ENCODE measurements around the gene GRID2.

Gene GRID2

DNA sequence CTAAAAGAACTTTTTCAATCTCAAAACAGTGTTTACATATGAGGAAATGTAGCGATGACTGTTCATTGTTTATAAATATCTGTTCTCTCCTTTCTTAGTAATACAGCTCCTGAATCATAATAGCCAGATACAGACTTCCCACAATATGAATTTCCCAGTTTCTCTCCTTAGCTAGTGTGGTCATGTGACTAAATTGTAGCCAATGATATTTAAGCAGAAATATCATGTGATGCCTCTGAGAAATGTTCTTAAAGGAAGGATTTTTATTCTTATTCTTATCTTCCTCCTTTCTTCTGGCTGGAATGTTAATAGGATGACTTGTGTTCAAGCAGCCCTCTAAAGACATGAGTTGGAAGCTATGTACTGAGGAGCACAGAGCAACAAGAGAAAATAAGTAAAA, 1141.1 kb downstream of the GRID2 start:
- no peak for FAIRE-seq

DNA sequence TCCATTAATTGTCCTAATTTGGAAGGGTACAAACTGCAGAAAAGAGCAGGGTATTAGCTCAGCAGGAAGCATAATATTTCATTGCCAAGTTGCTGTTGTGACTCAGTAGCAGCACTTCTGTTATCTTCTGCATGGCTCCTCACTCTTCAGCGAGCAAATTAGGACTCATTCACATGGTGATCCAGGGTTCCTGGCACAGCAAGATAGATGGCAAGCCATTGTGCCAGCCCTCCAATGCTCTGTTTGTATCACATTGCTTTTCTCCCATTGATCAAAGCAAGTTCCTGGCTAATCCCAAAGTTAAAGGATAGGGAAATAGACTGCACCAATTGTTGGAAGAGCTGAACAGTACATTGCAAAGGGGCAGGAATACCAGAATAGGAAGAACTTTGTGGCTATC, 1142.3 kb downstream of the GRID2 start:
- no peak for FAIRE-seq

DNA sequence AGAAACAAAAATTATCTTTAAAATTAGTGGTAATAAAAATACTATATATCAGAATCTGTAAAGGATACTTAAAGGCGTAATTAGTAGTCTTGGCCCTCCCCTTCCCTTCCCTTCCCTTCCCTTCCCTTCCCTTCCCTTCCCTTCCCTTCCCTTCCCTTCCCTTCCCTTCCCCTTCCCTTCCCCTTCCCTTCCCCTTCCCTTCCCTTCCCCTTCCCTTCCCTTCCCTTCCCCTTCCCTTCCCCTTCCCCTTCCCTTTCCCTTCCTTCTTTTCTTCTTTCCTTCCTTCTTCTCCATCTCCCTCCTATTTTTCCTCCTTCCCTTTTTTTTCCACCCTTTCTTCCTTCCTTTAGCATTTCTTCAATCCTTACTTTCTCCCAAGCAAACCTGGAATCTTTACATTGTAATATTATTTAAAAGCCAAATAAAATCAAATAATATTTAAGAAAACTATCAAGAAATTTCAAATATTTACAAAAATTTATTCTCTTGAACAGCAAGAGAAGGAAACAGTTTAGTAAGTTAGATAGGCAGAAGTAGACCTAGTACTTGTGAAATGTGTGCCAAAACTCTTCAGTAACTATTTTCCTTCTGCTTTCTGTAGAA, 1145.0 kb downstream of the GRID2 start:
- no peak for FAIRE-seq

DNA sequence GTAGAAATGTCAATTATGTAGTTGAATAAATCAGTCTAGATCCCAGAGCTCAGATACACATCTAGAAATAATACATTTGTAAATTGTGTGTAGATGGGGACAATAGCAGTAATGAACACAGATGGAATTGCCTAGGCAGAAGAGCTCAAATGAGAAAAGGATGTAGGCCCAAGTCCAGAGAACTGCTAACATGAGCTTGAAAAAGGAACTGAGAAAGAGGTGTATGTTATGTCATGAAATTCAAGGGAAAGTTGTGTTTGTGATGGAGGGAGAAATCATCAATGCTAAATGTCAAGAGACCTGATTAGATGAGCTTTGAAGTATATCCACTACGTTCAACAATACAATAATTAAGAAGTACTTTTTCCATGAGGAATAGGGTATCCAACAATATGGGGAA, 1148.2 kb downstream of the GRID2 start:
- FAIRE-seq = no peak

DNA sequence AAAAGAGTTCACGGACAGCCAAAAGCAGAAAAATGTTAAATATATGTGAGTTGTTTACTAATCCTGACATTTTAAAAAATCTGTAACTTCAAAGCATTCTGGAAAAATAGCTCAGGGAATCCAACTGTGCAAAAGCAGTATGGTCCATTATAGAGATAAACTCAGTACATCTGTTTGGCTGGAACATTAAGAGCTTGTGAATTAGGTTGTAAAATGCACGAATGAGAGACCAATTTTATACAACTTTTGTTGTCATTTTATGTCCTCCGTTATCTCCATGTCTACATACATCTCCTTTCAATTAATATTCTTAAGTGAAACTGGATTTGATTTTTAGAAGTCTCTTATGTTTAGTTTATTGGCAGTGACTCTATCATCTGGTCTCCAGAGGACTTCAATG, 1157.8 kb downstream of the GRID2 start:
- no peak for FAIRE-seq

DNA sequence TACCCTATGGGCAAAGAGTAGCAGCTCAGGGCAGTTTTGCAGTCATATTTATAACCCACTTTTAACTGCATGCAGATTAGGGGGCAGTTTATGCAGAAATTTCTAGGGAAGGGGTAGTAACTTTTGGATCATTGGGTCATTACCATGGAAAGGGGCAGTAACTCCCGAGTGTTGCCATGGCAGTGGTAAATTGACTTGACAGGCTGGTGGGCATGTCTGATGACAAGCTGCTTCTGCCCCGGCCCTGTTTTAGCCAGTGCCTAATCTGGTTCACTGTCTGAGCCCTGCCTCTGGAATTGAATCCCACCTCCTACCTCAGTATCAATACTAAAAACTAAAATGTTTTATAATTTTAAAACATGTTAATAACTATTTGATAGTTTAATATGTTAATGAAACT, 1162.7 kb downstream of the GRID2 start:
- FAIRE-seq = no peak

DNA sequence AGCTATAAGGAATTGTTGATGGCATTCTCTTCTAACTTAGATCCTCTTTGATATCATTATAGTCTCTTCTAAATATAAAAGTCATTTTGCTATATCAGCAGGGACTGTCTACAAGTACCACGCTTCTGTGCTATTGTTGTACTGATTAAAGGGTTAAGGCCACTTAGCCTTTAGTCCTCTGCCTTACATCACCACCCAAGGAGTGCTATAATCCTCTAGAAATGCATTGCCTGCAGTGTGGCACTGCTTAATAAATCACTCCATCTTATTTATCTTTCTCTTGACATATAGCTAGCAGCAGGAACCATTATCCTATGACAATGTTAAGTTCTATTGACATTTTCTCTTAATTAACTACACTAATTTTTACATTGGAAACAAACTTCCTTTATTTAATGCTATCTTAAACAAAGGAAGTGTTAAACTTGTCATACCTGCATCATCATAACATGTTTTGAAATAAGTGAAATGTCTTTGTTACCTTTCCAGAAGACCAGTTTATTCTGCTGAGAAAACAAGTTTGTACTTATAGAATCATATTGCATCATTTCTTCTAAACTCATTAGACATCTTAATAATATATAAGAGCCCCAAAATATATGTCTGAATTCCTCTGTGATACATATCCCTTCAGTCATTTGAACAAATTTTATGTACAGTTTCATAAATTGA, 1163.9 kb downstream of the GRID2 start:
- no peak for FAIRE-seq

DNA sequence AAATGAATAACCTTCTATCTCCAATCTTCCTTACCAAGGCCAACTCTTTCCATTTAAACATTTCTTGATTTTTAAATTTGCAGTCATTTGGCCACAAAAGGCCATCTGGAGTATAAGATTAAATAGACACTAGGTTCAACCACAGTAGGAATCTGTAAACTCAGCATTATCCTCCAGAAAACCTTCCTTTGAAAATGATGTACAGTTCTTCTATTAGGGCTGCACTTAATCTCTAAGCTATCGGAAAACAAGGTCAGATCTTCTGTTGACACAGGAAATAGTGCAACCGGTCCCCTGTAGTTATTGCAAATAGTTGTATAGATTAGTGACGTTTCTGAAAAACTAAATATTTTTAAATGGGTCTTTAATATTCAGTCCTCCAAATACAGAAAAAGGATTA, 1165.8 kb downstream of the GRID2 start:
- no peak for FAIRE-seq

DNA sequence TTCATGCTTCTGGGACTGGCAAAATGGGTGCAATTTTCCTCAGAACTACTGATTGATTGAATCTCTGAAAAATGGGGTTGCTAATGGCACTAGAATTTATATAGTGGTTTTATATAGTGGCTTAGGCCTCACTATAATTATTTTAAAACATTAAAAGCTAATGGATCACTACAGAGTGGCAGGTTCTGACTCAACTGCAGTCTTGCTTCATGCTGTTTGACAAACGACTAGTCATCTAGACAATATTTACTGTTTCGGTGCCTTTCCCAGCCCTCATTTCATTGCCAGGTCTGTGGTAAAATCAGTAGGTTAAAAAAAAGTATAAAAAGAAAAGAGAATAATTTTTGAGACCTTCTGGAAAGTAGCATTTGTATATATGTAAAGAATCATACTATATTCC, 1172.0 kb downstream of the GRID2 start:
- no peak for FAIRE-seq

DNA sequence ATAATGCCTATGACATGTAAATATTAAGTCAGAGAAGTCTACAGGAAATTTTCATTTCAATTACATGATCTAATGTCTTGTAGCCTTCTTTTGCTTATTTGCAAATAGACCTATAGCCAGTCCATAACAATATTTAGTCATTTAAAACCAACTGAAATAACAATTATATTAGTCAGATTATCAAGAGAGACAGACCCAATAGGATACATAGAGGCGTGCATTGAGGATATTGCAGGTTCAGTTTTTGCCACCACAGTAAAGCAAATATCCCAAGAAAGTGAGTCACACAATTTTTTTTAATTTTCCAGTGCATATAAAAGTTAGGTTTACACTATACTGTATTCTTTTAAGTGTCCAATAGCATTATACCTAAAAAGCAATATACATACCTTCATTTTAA, 1175.0 kb downstream of the GRID2 start:
- FAIRE-seq = no peak

DNA sequence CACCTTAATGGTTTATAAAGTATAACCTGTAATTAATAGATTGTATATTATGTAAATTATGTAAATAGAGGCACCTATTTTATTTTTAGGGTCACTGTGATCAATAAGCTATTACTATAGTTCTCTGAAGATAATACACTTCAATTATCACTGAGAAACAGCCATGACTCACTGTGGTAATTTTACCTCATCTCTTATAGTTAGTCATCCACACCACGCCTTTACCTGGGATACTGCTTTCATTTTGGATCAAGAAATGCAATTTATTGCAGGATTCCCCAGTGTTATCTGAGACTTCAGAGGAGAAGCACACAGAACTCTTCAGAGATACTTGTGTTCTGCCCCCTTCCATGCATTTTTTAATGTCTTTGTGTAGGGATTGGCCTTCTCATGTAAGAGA, 1176.7 kb downstream of the GRID2 start:
- no peak for FAIRE-seq

DNA sequence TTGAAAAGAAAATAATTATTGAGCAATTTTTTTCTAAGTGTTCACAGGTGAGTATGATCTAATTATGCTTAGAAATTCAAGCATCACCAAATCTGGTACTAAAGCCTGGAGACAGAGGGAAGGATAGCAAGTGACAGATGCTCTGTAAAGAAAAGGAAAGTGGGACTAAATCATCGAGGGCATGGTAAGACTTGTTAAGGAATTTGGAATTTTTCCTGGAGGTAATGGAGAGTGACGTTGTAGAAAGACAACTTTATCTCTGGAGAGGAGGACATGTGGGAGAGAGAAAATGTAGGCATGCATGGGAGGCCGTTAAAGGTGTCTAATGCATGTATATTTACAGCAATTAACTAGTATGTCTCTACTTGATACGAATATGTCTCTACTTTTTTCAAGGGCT, 1191.6 kb downstream of the GRID2 start:
- FAIRE-seq = no peak

DNA sequence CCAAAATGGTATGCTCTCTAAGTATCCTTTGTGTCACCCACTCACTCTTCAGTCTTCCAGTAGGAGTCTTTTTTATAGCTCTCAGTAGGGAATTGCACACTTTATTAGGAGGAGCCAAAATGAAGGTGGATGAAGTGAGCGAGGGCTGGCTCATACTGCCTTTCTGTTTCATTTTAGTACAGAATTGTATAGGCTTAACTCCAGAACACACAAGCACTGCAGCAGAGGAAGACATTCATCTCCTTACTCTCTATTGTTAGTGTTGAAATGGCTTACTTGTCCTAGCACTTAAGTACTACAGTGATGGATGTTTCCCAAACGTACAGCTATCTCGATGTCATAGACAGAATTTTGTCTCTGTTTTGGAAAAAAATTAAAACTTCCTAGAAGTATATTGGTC, 1197.5 kb downstream of the GRID2 start:
- FAIRE-seq = no peak

DNA sequence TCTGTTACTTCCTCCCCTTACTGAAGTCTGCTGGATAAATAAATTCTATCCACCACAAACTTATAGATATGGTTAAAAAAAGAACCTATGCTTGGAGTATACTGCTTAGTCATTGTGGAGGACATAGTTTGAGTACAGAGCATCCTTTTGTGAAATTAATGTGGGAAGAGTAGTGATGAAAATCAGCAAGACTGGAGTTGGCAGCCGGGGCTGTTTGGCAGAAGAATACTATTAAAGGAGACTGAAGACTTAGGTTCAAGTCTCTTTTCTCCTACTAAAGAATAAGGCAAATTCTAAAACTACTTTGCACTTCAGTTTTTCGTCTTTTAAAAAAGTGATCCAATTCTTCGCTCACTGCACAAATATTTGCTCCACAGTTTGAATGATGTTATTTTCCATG, 1198.2 kb downstream of the GRID2 start:
- FAIRE-seq = no peak

DNA sequence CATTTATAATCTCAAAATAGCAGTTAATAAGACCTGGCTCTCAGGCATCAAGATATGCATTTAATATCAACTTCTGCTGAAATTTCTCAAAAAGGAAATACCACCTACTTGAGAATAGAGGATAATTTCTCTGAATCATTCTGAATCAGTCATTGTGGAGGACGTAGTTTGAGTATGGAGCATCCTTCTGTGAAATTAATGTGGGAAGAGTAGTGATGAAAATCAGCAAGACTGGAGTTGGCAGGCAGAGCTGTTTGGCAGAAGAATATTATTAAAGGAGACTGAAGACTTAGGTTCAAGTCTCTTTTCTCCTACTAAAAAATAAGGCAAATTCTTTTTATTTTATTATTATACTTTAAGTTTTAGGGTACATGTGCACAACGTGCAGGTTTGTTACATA, 1199.2 kb downstream of the GRID2 start:
- FAIRE-seq = no peak

DNA sequence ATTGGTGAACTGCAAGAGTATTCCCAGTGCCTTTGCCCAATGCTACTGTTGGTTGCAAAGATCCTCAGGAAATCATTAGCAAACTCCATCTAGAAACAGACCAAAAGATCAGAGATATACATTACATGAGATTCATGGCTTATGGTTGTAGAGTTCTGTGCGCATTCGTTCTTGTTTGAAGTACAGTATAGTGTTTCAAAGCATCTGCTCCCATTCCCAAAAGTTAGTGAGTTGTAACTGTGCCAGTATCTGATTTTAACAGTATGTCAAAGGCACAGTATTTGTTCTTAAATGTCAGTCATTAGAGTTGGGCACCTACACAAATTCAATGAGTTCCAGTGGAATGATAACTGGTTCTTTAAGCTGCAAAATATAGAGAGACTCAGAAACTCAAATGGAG, 1210.1 kb downstream of the GRID2 start:
- FAIRE-seq = no peak

DNA sequence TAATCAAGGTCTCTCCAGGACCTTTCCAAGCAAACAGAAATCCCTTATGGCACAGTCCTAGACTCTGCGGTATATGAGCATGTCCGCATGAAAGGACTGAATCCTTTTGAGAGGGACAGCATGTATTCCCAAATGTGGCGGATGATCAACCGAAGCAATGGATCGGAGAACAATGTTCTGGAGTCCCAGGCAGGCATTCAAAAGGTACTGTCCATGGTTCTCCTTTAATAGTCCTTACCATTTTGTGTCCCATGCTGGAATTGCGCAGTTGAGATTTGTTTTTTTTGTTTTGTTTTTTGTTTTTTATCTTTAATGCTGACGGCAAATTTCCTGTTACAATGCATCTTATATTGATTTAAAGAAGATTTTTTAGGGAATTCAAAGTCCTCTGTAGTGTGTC, 1211.4 kb downstream of the GRID2 start:
- no peak for FAIRE-seq

DNA sequence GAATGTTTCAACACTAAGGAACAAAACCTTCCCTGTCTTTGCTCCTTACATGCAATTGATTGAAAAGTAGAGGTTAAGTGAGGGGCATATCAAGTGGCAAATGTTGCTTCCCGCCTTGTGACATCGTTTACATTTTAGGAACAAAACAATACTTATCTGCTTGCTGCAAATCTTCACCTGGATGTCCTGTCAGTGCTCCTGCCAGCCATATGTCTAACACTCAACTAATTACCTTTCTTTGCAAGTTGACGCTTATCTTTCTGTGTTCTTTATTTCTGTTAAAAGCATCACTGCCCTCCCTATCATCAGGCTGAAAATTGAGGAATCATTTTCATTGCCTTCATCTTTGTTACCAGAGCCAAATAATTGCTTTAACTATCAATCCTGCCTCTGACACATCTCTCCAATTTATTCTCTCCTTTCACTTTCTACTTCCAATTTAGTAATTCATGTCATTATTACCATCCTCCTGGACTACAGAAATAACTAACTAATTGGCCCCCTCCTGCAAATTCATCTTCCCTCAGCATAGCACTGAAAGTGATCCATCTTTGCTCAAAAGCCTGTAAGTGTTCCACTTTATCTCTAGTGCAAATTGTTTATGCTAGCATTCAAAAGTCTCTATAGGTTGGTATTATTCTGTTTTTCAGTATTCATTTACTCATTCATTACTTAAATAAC, 1226.1 kb downstream of the GRID2 start:
- no peak for FAIRE-seq

DNA sequence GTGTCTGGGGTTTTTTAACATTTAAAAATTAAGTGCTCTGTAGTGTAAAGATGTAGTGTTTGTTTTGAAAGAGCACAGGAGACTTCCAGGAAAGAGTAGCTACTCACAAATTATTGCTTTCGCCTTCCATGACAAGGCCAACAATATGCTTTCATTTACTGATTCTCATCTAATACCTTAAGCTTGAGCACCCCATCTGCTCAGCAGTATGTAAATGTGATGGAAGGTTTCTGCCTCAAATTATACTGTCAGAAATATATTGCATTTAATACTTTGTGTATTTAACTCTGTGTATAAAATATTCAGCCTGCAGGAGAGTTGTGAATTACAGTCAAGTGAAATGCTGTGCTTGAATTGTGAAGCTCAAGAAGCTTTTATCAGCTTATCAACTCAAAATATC, 1228.5 kb downstream of the GRID2 start:
- peak; percentile 61 for FAIRE-seq

DNA sequence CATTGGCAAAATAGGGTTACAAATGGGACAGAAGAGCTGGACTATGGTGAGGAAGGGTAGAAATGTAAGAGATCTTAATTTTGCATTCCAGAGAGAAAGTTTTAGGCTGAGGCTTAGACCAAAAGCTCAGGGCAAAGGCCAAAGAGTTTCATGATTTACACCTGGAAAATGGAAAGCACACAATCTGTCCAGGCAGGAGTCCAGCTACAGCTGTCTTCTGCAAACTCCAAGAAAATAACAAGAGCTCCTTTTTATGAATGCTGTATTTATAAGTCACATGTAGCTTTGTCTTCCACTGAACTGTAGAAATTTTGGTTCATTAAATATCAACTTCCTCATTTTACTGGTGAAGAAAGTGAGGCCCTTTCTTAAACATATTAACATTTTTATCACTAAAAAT, 1236.8 kb downstream of the GRID2 start:
- FAIRE-seq = no peak

DNA sequence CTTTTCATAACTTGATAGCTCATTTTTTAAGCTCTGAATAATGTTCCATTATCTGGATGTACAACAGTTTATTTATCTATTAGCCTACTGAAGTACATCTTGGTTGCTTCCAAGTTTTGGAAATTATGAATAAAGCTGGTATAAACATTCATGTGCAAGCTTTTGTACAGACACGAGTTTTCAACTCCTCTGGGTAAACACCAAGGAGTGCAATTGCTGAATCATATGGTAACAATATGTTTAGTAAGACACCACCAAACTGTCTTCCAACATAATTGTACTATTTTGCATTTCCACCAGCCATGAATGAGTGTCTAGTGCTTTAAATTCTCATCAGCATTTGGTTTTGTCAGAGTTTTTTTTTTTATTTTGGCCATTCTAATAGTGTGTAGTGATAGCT, 1258.1 kb downstream of the GRID2 start:
- no peak for FAIRE-seq

DNA sequence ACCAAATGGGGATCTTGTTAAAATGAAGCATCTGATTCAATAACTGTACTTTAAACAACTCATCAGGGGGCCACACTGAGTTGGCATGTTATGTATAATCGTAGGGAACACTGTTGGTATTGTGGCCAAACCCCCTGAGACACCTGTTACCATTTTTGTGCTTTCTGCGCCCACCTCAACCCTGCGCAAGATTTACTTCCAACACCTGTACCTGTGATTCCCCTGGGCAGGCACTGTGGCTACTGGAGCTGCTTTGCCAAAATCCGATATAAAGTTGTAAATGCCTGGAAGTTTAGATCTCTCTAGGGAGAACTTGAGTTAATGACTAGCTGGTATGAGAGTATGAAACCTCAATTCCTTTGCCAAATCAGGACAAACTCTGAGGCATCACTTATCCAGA, 1265.0 kb downstream of the GRID2 start:
- FAIRE-seq = no peak

DNA sequence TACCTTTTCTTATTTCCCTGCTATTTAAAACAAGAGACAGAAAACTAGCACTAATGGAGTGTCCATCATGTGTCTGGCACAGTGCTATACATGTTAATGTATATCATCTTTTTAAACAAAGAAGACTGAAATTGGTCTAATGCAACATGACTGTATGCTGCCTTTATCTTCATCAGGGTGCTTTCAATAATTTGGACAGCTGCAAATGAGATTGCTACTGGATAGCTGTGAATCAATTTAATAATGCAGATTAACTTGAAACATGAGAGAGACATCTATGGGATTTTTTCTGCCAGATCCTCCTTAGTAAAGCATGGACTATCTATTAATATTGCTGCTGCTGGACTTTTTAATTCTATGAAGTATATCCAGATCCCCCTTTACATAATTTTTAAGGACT, 1269.5 kb downstream of the GRID2 start:
- no peak for FAIRE-seq

DNA sequence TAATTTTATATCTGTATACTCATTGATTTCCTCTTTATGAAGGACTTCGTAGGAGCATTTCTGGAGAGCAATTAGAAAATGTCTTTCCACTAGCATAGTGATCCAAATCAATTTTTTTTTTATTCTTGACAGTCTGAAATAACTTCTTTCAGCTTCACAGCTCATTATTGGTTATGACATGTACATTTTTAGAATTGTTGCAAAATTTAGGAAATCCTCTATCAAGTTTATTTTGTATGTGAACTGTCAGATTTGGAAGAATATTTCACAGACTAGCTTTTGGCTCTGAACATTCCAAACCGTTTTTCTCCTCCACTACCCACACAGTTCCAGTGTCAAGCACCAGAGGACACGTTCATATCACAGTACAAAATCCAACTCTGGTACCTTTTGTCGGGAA, 1275.2 kb downstream of the GRID2 start:
- no peak for FAIRE-seq

DNA sequence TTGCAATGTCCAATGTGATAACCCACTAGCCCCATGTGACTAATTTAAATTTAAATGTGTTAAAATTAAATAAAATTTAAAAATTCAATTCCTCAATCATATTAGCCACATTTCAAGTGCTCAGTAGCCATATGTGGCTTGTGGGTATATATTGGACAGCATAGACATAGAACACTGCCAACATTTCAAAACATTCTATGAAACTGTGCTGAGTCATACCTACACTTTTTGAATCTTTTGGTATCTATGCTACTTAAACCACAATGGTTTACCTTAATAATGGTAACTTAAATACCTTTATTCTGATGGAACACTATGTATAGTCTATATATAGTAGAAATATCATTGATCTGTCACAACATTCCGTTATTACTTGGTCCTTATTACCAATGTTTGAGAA, 1301.4 kb downstream of the GRID2 start:
- no peak for FAIRE-seq

Measured in islet of Langerhans (tissue), 1 donor.